Measurements from ENCODE around the gene ZCCHC24. TPM values are rescaled to one million over a fixed set of nuclear protein-coding genes. Genes with fewer than 3 reads are reported as not detected.

The ZCCHC24 gene
- total and polyA plus RNA-seq, 2 donors (not counting 3 experiments of a cell fraction or from before 2014, with no cell fraction given), result 5.2 to 8.4 TPM

GRCh38 chr10:79465341-79465740 lies 19.9 kb upstream of the ZCCHC24 start:
- Histone ChIP-seq H2AFZ (ENCODE audit: low read depth, low read length) (no peak overlapping the region), H3K4me3 (replicated peaks in 1 of 3; ENCODE audit: insufficient read depth in 1 of 3, low read depth in 1 of 3, low read length in 3 of 3) (no peak overlapping the region), H3K9me3 (replicated peaks; ENCODE audit: control insufficient read depth, insufficient read depth, low read length) (no peaks in the 10 kb centered on the region), H3K27me3 (ENCODE audit: control insufficient read depth in 2 of 2, insufficient read depth in 2 of 2, low read length in 2 of 2) (peaks cover 6 to 30% of the 10 kb centered on the region in 2 experiments), H3K79me2 (ENCODE audit: control insufficient read depth, insufficient read depth, low read length) (no peaks in the 10 kb centered on the region), H3K36me3 (ENCODE audit: control insufficient read depth in 2 of 2, extremely low read depth in 1 of 2, insufficient read depth in 2 of 2, low read length in 2 of 2) (no peaks in the 10 kb centered on the region), H4K20me1 (replicated peaks; ENCODE audit: control insufficient read depth, extremely low read depth, insufficient read depth, low read length) (no peaks in the 10 kb centered on the region), H3K27ac (ENCODE audit: insufficient read depth, low read depth, low read length) (no peak overlapping the region), H3K4me2 (ENCODE audit: insufficient read depth, low read length) (no peak overlapping the region), H3K9ac (replicated peaks; ENCODE audit: extremely low read depth, insufficient read depth, low read length) (no peak overlapping the region), H3K4me1 (ENCODE audit: control insufficient read depth, extremely low read depth, insufficient read depth, low read length) (no peaks in the 10 kb centered on the region), H3K9me1 (replicated peaks; ENCODE audit: control insufficient read depth, extremely low read depth, insufficient read depth, low read length) (no peaks in the 10 kb centered on the region)
- FAIRE-seq (no peak), DNase-seq (ENCODE audit: low read depth, low spot score) (no peak)
- ChIA-PET POLR2A (no interaction called here), CTCF (interaction anchor here (3.2 to 7.8 kb wide), 2 partner anchors 9 to 91 kb away, joined by 21 to 60 read pairs; no protein-coding TSS in a partner anchor)
- BruUV-seq (replicated peaks), result no TSS peak
- intact Hi-C loops (cut with micrococcal nuclease), result no loop called here
- dilution Hi-C loops (cut with MboI; ENCODE audit: extremely low pct_ligation_motif_present, low sequenced_read_pairs), result no loop called here
- TF ChIP-seq JUN (IDR thresholded peaks at IDR 0.05; ENCODE audit: borderline replicate concordance, insufficient read depth, insufficient read length, low read depth), result no peak
- no peak for TF ChIP-seq MAX (IDR thresholded peaks at IDR 0.05; ENCODE audit: insufficient read depth, insufficient read length)
- TF ChIP-seq GATA2 (IDR thresholded peaks at IDR 0.05; ENCODE audit: insufficient read depth, insufficient read length, low read depth, low read length), result no peak
- TF ChIP-seq CTCF (IDR thresholded peaks at IDR 0.05; ENCODE audit: extremely low read depth in 1 of 2, insufficient read depth in 1 of 2, low read depth in 1 of 2, low read length in 2 of 2), result no peak
- TF ChIP-seq FOS (IDR thresholded peaks at IDR 0.05; ENCODE audit: borderline replicate concordance, insufficient read depth, low read length), result no peak
- TF ChIP-seq MYC (IDR thresholded peaks at IDR 0.05; ENCODE audit: low read depth, low read length), result no peak
- TF ChIP-seq POLR2AphosphoS5 (IDR thresholded peaks at IDR 0.05; ENCODE audit: insufficient read depth, low read depth, low read length), result no peak
- TF ChIP-seq EZH2 (IDR thresholded peaks at IDR 0.05; ENCODE audit: borderline replicate concordance, low read depth, low read length, severe bottlenecking), result no peak
- no peak for TF ChIP-seq POLR2A (IDR thresholded peaks at IDR 0.05; ENCODE audit: low read depth, low read length)

All from endothelial cell of umbilical vein (primary cell).